HuH-7 (cell line): Measurements from ENCODE around the gene TMEM204.
A peak's percentile ranks its signal among the peaks of the same experiment; 100 is the strongest.

Experiments
- DNase-seq: peaks from one replicate; pipeline ENCODE4 v3.0.0; 2011; ENCODE audit warnings: low spot score

The TMEM204 gene

GRCh38 chr16:1557576-1557975 is 24.1 kb downstream of the TMEM204 start:
- no peak for DNase-seq

- no peak for DNase-seq
These were observed 26.0 kb downstream of the TMEM204 start for GRCh38 chr16:1559446-1559975.

- no peak for DNase-seq
These were observed 26.7 kb downstream of the TMEM204 start for GRCh38 chr16:1560153-1560552.

- DNase-seq: no peak
These were observed 27.4 kb downstream of the TMEM204 start for GRCh38 chr16:1560866-1561265.

GRCh38 chr16:1561266-1561665 is 27.8 kb downstream of the TMEM204 start:
- DNase-seq: no peak

- DNase-seq: no peak
These were observed 28.4 kb downstream of the TMEM204 start for GRCh38 chr16:1561836-1562235.

DNA sequence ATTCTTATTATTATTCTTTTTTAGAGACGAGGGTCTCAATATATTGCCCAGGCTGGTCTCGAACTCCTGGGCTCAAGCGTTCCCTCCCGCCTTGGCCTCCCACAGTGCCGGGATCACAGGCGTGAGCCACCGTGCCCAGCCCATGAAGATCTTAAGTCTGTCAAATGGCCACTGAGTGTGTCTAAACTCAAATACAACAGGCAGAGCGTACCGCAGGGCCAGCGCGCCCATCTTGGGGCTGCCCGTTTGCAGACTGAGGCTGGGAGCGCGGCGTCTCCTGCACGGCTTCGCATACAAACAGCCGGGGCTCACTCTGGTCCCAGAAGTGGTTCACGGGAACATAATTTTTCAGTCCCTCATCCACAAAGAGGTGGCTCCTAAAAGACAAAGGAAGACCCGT is 30.3 kb downstream of the TMEM204 start:
- DNase-seq: no peak

GRCh38 chr16:1564325-1564724 is 30.9 kb downstream of the TMEM204 start:
- DNase-seq: peak; percentile 30

GRCh38 chr16:1565083-1565805 is 31.8 kb downstream of the TMEM204 start:
- no peak for DNase-seq

- no peak for DNase-seq
These were observed 34.5 kb downstream of the TMEM204 start for GRCh38 chr16:1567988-1568387.

DNA sequence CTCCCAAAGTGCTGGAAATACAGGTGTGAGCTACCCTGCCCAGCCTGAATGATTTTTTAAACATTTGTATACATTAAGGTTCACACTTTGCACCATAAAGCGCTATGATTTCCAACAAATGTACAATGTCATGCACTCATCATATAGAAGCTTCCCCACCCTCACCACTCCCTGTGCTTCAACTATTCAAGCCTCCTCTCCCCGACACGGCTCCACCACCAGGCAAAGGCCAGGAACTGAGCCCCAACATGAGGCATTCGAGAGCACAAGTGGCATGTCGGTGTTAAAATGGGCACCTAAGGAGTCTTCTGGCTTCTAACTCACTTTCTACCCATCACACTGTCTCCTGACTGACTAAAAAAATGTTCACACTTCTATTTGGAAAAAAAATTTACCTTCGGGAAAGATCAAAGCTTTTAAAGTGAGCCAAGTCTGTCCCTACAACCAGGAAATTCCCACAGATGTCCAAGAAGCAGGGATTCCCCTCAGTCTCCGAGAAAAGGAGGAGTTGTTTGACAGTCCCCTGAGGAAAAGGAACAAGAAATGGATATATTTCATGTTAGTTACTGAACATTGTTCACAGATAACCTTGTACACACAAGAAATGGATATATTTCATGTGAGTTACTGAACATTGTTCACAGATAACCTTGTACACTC is 37.7 kb downstream of the TMEM204 start:
- DNase-seq: no peak

- no peak for DNase-seq
These were observed 39.2 kb downstream of the TMEM204 start for GRCh38 chr16:1572673-1573072.

GRCh38 chr16:1573301-1573700 is 39.8 kb downstream of the TMEM204 start:
- DNase-seq: no peak

GRCh38 chr16:1575578-1575977 is 42.1 kb downstream of the TMEM204 start:
- no peak for DNase-seq

GRCh38 chr16:1579214-1579613 is 45.7 kb downstream of the TMEM204 start:
- no peak for DNase-seq

GRCh38 chr16:1580256-1580655 is 46.8 kb downstream of the TMEM204 start:
- no peak for DNase-seq

GRCh38 chr16:1580956-1581355 is 47.5 kb downstream of the TMEM204 start:
- peak; percentile 52 for DNase-seq

DNA sequence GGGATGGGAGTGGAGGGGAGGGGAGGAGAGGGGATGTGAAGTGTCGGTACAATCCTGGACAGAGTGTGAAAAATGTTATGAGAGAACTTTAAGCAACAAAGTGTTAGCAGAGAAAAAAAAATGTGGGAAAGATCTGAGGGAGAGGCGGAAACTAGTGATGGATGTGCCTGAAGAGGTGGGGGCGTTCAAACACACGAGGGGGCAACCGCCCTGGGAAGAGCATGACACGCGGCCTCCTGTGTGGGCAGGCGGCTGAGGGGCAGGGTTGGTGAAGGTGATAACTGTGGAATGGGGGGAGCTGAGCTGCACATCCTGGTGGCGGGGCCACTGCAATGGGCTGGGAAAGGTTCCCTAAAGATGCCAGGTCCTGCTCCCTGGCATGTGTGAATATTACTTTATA is 48.3 kb downstream of the TMEM204 start:
- DNase-seq: no peak

GRCh38 chr16:1583180-1583579 is 49.7 kb downstream of the TMEM204 start:
- DNase-seq: no peak

GRCh38 chr16:1584926-1585484 is 51.5 kb downstream of the TMEM204 start:
- no peak for DNase-seq

GRCh38 chr16:1590366-1590765 is 56.9 kb downstream of the TMEM204 start:
- no peak for DNase-seq

- no peak for DNase-seq
These were observed 57.7 kb downstream of the TMEM204 start for GRCh38 chr16:1590930-1591705.
